ENCODE measurements around the gene KCNT2.

GRCh38 chr1:196399713-196400112, 208.5 kb downstream of the KCNT2 start:
- TF ChIP-seq EZH2 (IDR thresholded peaks at IDR 0.05; ENCODE audit: borderline replicate concordance) (no peak), CTCF (IDR thresholded peaks at IDR 0.05; ENCODE audit: poor library complexity) (no peak), EZH2phosphoT487 (IDR thresholded peaks at IDR 0.05; ENCODE audit: low read depth, severe bottlenecking, unreplicated experiment) (no peak)
